ENCODE measurements around the gene SLC24A1.

- TF ChIP-seq POLR2A (IDR thresholded peaks at IDR 0.05), result no peak
- no peak for TF ChIP-seq CTCF (IDR thresholded peaks at IDR 0.05)
Observed at GRCh38 chr15:65695081-65695480, 73.3 kb downstream of the SLC24A1 start.

Data from esophagus squamous epithelium (tissue), 4 donors.